A549 (cell line): ENCODE data around the gene MPST. TPM values are rescaled to one million over a fixed set of nuclear protein-coding genes. Genes with fewer than 3 reads are reported as not detected.

ENCODE experiments used
- ATAC-seq, 2 experiments: fragments of 200-7000 bp in 1 of 2; fragments of >200 bp in 1 of 2; cut with Nextera tagmentation in 1 of 2; cut with Tn5 transposase in 1 of 2; 3 replicates each; pipeline versions ENCODE4 v1.8.0 to v1.9.1; 2018 to 2020; ENCODE audit warnings: mild to moderate bottlenecking in 1 of 2, moderate library complexity in 1 of 2
- CTCF ChIA-PET: fragments of 300-600 bp; sonication (Branson Sonifier 250); formaldehyde crosslinking; extraction: SDS; loops from one replicate; lab custom pipeline; 2021; ENCODE audit warnings: antibody characterized with exemption, inconsistent platforms; lab: Yijun Ruan, JAX
- POLR2A ChIA-PET: fragments of 350-600 bp; formaldehyde crosslinking; extraction: SDS; loops from one replicate; lab custom pipeline; 2021; ENCODE audit warnings: antibody characterized with exemption, inconsistent platforms; lab: Yijun Ruan, JAX
- DNase-seq, 2 experiments: peaks; one replicate each; pipeline versions ENCODE4 v3.0.0 to v3.0.0-alpha.2; 2011 to 2016; ENCODE audit warnings: low read depth in 1 of 2, low spot score in 1 of 2
- FAIRE-seq: peaks from 2 replicates; lab custom pipeline; 2011; peaks lifted over from hg19 to GRCh38; lab: Jason Lieb, UNC
- H3K27ac ChIP-seq, 2 experiments: fragments of >200 bp; sonication (Bioruptor Twin); formaldehyde crosslinking; 3 replicates each; pipeline ENCODE4 v1.5.1; 2016 to 2017
- H3K4me1 ChIP-seq: fragments of >200 bp; sonication (Bioruptor Twin); formaldehyde crosslinking; 3 replicates; pipeline ENCODE4 v1.6.1; 2016
- H3K4me2 ChIP-seq: fragments of >200 bp; sonication (Bioruptor Twin); formaldehyde crosslinking; 3 replicates; pipeline ENCODE4 v1.6.1; 2016
- H3K4me3 ChIP-seq: fragments of >200 bp; sonication (Bioruptor Twin); formaldehyde crosslinking; 3 replicates; pipeline ENCODE4 v1.5.1; 2016
- H3K9me3 ChIP-seq: fragments of >200 bp; sonication (Bioruptor Twin); formaldehyde crosslinking; 3 replicates; pipeline ENCODE4 v1.6.1; 2016
- CBX2 ChIP-seq: fragments of 200-600 bp; sonication (generic); IDR thresholded peaks from 2 replicates; pipeline ENCODE4 v1.6.1; 2016; ENCODE audit warnings: low read depth, mild to moderate bottlenecking, borderline replicate concordance
- CEBPB ChIP-seq, 2 experiments: fragments of >200 bp in 1 of 2; sonication (Bioruptor Twin) in 1 of 2; formaldehyde crosslinking in 1 of 2; IDR thresholded peaks; 2 replicates each; pipeline ENCODE4 v1.6.1; 2012 to 2016
- CTCF ChIP-seq: fragments of >200 bp; sonication (Bioruptor Twin); formaldehyde crosslinking; IDR thresholded peaks from 3 replicates; pipeline ENCODE4 v1.5.1; 2016
- EP300 ChIP-seq, 2 experiments: fragments of >200 bp; sonication (Bioruptor Twin); formaldehyde crosslinking; IDR thresholded peaks; 2 replicates in 1 of 2; 3 replicates in 1 of 2; pipeline ENCODE4 v1.6.1; 2016 to 2017
- FOXS1 ChIP-seq: fragments of 250-450 bp; sonication (Bioruptor Pico); IDR thresholded peaks from 2 replicates; pipeline ENCODE4 v1.5.0; 2020; ENCODE audit warnings: mild to moderate bottlenecking, moderate library complexity
- HMGXB4 ChIP-seq: fragments of 250-450 bp; sonication (Bioruptor Pico); IDR thresholded peaks from 2 replicates; pipeline ENCODE4 v1.5.0; 2021; ENCODE audit warnings: mild to moderate bottlenecking, moderate library complexity, borderline replicate concordance
- KDM1A ChIP-seq: fragments of 200-600 bp; sonication (generic); IDR thresholded peaks from 2 replicates; pipeline ENCODE4 v1.6.1; 2016; ENCODE audit warnings: low read depth, mild to moderate bottlenecking
- KDM5A ChIP-seq: fragments of 200-600 bp; sonication (generic); IDR thresholded peaks from 2 replicates; pipeline ENCODE4 v1.6.1; 2016; ENCODE audit warnings: antibody characterized with exemption, mild to moderate bottlenecking
- RAD21 ChIP-seq, 2 experiments: fragments of >200 bp in 1 of 2; sonication (Bioruptor Twin) in 1 of 2; formaldehyde crosslinking in 1 of 2; IDR thresholded peaks in 1 of 2; conservative IDR thresholded peaks in 1 of 2; 2 replicates in 1 of 2; 3 replicates in 1 of 2; pipeline ENCODE4 v1.6.1; 2012 to 2018; ENCODE audit warnings: inconsistent platforms in 1 of 2
- RFX5 ChIP-seq: fragments of 450-650 bp; IDR thresholded peaks from 2 replicates; pipeline ENCODE4 v1.7.1; 2014; ENCODE audit warnings: antibody characterized with exemption, mild to moderate bottlenecking, moderate library complexity
- SMC3 ChIP-seq: fragments of >200 bp; sonication (Bioruptor Twin); formaldehyde crosslinking; IDR thresholded peaks from 3 replicates; pipeline ENCODE4 v1.6.1; 2018; ENCODE audit warnings: inconsistent platforms
- ZC3H11A ChIP-seq: fragments of 450-650 bp; IDR thresholded peaks from 2 replicates; pipeline ENCODE4 v1.6.1; 2014; ENCODE audit warnings: antibody characterized with exemption, mild to moderate bottlenecking
- WGBS: methylation state at CpG from one replicate; pipeline ENCODE4 v1.1.6; 2017; ENCODE audit errors: missing lambda C conversion rate; 5-methylcytosine and 5-hydroxymethylcytosine counted together
- polyA plus RNA-seq, 4 experiments: library from polyadenylated mRNA; depleted of rRNA in 3 of 4; stranded (reverse); fragments of >200 nt; fragmentation: RNase III in 1 of 4; extraction: RNeasy Plus Mini Kit Qiagen cat#74134 plus additional on column Dnase treatment in 1 of 4; gene quantifications; 2 replicates in 3 of 4; 3 replicates in 1 of 4; pipeline ENCODE4 v1.2.3, GENCODE V29; 2011 to 2017

The MPST gene
- polyA plus RNA-seq, 2 of the 4 experiments (the other 2 are of a cell fraction), result 44.2 to 63.3 TPM

GRCh38 chr22:36982136-36982535, 37.4 kb upstream of the MPST start:
- WGBS, result 60% methylated on average over 5 of the region's 5 CpGs
- Histone ChIP-seq H3K9me3 (peaks cover 5% of the 10 kb centered on the region; the same call in 1 of the 3 replicates), H3K4me3 (no peak overlapping the region), H3K4me2 (no peak overlapping the region), H3K4me1 (no peaks in the 10 kb centered on the region), H3K27ac (no peak overlapping the region)
- FAIRE-seq (no peak), DNase-seq (no peak), ATAC-seq (no peak)
- ChIA-PET CTCF (interaction anchor here (0.7 to 1.3 kb wide), 2 partner anchors 14 to 50 kb away, joined by 3 to 4 read pairs; no protein-coding TSS in a partner anchor), POLR2A (no interaction called here)
- no peak for TF ChIP-seq KDM5A
- no peak for TF ChIP-seq KDM1A
- no peak for TF ChIP-seq ZC3H11A
- no peak for TF ChIP-seq FOXS1 (CRISPR knock-in tag)
- TF ChIP-seq, all 56 proteins: peak for 0

- Histone ChIP-seq H3K9me3 (peaks cover 5% of the 10 kb centered on the region; the same call in 1 of the 3 replicates), H3K4me2 (no peak overlapping the region), H3K4me3 (no peak overlapping the region), H3K4me1 (no peaks in the 10 kb centered on the region), H3K27ac (no peak overlapping the region)
- FAIRE-seq, result no peak
- no peak for ATAC-seq
- POLR2A ChIA-PET, result no interaction called here
- TF ChIP-seq RAD21 (conservative IDR thresholded peaks at IDR 0.05 in 1 of 2, IDR thresholded peaks at IDR 0.05 in 1 of 2) (no peak), EP300 (IDR thresholded peaks at IDR 0.05) (no peak), RFX5 (no peak), CEBPB (IDR thresholded peaks at IDR 0.05) (0 out of 4 replicates have a peak, but pooled peaks of 1 of the 2 experiments have one; percentile 14), HMGXB4 (no peak), CBX2 (no peak)
- DNase-seq, result no peak
- CTCF ChIA-PET, result interaction anchor here (0.7 kb wide), 1 partner anchor 282 kb away, joined by 3 read pairs; no protein-coding TSS in a partner anchor
- 75% methylated on average over 10 of the region's 10 CpGs for WGBS
Measured at GRCh38 chr22:36985211-36985889, 34.2 kb upstream of the MPST start.

- no peak overlapping the region for H3K4me2 ChIP-seq
- DNase-seq, result peak in 1 of 2 experiments; percentile 45
- peak in 1 of 2 experiments; percentile 61; a peak in 2 of 6 replicates for ATAC-seq
- H3K4me3 ChIP-seq, result no peak overlapping the region
- peak; percentile 44 for TF ChIP-seq CTCF
- peak; percentile 46 to 58; a peak in 4 of 5 replicates for TF ChIP-seq RAD21 (conservative IDR thresholded peaks at IDR 0.05 in 1 of 2, IDR thresholded peaks at IDR 0.05 in 1 of 2)
- TF ChIP-seq SMC3, result peak; percentile 42; the same call in 2 of the 3 replicates
- TF ChIP-seq RFX5, result no peak
- POLR2A ChIA-PET, result no interaction called here
- WGBS, result 39% methylated on average over 8 of the region's 8 CpGs
- CTCF ChIA-PET, result interaction anchor here (0.7 to 1.8 kb wide), 3 partner anchors 8 to 283 kb away, joined by 3 to 10 read pairs (median 4); no protein-coding TSS in a partner anchor
- peaks cover 5% of the 10 kb centered on the region; the same call in 1 of the 3 replicates for H3K9me3 ChIP-seq
- H3K27ac ChIP-seq, result no peak overlapping the region
- no peak for FAIRE-seq
- no peaks in the 10 kb centered on the region for H3K4me1 ChIP-seq
Measured at GRCh38 chr22:36986242-36986821, 33.2 kb upstream of the MPST start.
